ENCODE measurements around the gene ZCCHC7. TPM values are rescaled to one million over a fixed set of nuclear protein-coding genes. Genes with fewer than 3 reads are reported as not detected.

Gene ZCCHC7
- polyA plus RNA-seq, 3 donors, result 8.7 to 12.9 (median 12.5) TPM

GRCh38 chr9:37379835-37380234, 259.5 kb downstream of the ZCCHC7 start:
- Histone ChIP-seq H3K4me2 (replicated peaks; ENCODE audit: extremely low read depth, low read length, poor library complexity, severe bottlenecking) (no peak overlapping the region), H3K27ac (ENCODE audit: low read depth in 1 of 2, low read length in 2 of 2) (no peak overlapping the region), H3K9me3 (replicated peaks in 1 of 2; ENCODE audit: control insufficient read depth in 1 of 2, insufficient read depth in 1 of 2, low read length in 2 of 2) (no peaks in the 10 kb centered on the region), H2AFZ (ENCODE audit: insufficient read depth, low read depth, low read length, poor library complexity, severe bottlenecking) (no peak overlapping the region), H4K20me1 (ENCODE audit: insufficient read depth, low read length) (no peaks in the 10 kb centered on the region), H3K36me3 (replicated peaks in 1 of 2; ENCODE audit: control insufficient read depth in 1 of 2, insufficient read depth in 2 of 2, low read length in 2 of 2) (no peaks in the 10 kb centered on the region), H3K9ac (ENCODE audit: insufficient read depth, low read length, poor library complexity, severe bottlenecking) (no peak overlapping the region), H3K79me2 (ENCODE audit: insufficient read depth, low read length) (no peaks in the 10 kb centered on the region), H3K4me3 (replicated peaks in 1 of 3; ENCODE audit: low read depth in 2 of 3, low read length in 3 of 3) (no peak overlapping the region), H3K4me1 (ENCODE audit: control insufficient read depth in 1 of 2, insufficient read depth in 2 of 2, low read length in 2 of 2) (no peaks in the 10 kb centered on the region), H3K27me3 (ENCODE audit: control insufficient read depth in 2 of 2, insufficient read depth in 2 of 2, low read length in 2 of 2) (no peaks in the 10 kb centered on the region)
- Mint-ChIP-seq H3K4me3 (no peak overlapping the region), H3K27me3 (ENCODE audit: low read depth in 3 of 3) (peaks cover 0 to 4% (median 0%) of the 10 kb centered on the region in 3 donors), H3K36me3 (no peaks in the 10 kb centered on the region), H3K27ac (no peak overlapping the region), H3K4me1 (no peaks in the 10 kb centered on the region), H3K9me3 (peaks cover 0 to 3% (median 0%) of the 10 kb centered on the region in 7 donors)
- TF ChIP-seq CTCF (IDR thresholded peaks at IDR 0.05), result no peak
- DNase-seq, result no peak
- intact Hi-C loops (cut with micrococcal nuclease), result no loop called here
- WGBS (ENCODE audit: insufficient coverage), result 96% methylated on average over 2 of the region's 2 CpGs

- no peaks in the 10 kb centered on the region for H3K9me3 ChIP-seq (replicated peaks in 1 of 2; ENCODE audit: control insufficient read depth in 1 of 2, insufficient read depth in 1 of 2, low read length in 2 of 2)
- Mint-ChIP-seq H3K27ac (no peak overlapping the region), H3K4me3 (no peak overlapping the region), H3K27me3 (ENCODE audit: low read depth in 3 of 3) (peaks cover 0 to 6% (median 0%) of the 10 kb centered on the region in 3 donors), H3K9me3 (peaks cover 0 to 3% (median 0%) of the 10 kb centered on the region in 7 donors), H3K36me3 (no peaks in the 10 kb centered on the region), H3K4me1 (no peaks in the 10 kb centered on the region)
- no peaks in the 10 kb centered on the region for H4K20me1 ChIP-seq (ENCODE audit: insufficient read depth, low read length)
- no peak overlapping the region for H3K9ac ChIP-seq (ENCODE audit: insufficient read depth, low read length, poor library complexity, severe bottlenecking)
- H3K27me3 ChIP-seq (ENCODE audit: control insufficient read depth in 2 of 2, insufficient read depth in 2 of 2, low read length in 2 of 2), result no peaks in the 10 kb centered on the region
- no peak for DNase-seq
- no peak for TF ChIP-seq CTCF (IDR thresholded peaks at IDR 0.05)
- intact Hi-C loops (cut with micrococcal nuclease), result no loop called here
- no peak overlapping the region for H3K4me3 ChIP-seq (replicated peaks in 1 of 3; ENCODE audit: low read depth in 2 of 3, low read length in 3 of 3)
- H3K36me3 ChIP-seq (replicated peaks in 1 of 2; ENCODE audit: control insufficient read depth in 1 of 2, insufficient read depth in 2 of 2, low read length in 2 of 2), result no peaks in the 10 kb centered on the region
- H3K79me2 ChIP-seq (ENCODE audit: insufficient read depth, low read length), result no peaks in the 10 kb centered on the region
- no peak overlapping the region for H3K27ac ChIP-seq (ENCODE audit: low read depth in 1 of 2, low read length in 2 of 2)
- no peak overlapping the region for H2AFZ ChIP-seq (ENCODE audit: insufficient read depth, low read depth, low read length, poor library complexity, severe bottlenecking)
- no CpG with 5 or more reads among the region's 9 CpGs for WGBS (ENCODE audit: insufficient coverage)
- H3K4me2 ChIP-seq (replicated peaks; ENCODE audit: extremely low read depth, low read length, poor library complexity, severe bottlenecking), result no peak overlapping the region
- H3K4me1 ChIP-seq (ENCODE audit: control insufficient read depth in 1 of 2, insufficient read depth in 2 of 2, low read length in 2 of 2), result no peaks in the 10 kb centered on the region
These were observed 260.2 kb downstream of the ZCCHC7 start for GRCh38 chr9:37380570-37380969.
